Measurements from ENCODE around the gene RUFY4.
"Not testable (repeated sequence)": the region's sequence is repeated elsewhere in the genome, so short reads cannot be mapped to it uniquely, and the experiment has no call there.

The RUFY4 gene, protein sequence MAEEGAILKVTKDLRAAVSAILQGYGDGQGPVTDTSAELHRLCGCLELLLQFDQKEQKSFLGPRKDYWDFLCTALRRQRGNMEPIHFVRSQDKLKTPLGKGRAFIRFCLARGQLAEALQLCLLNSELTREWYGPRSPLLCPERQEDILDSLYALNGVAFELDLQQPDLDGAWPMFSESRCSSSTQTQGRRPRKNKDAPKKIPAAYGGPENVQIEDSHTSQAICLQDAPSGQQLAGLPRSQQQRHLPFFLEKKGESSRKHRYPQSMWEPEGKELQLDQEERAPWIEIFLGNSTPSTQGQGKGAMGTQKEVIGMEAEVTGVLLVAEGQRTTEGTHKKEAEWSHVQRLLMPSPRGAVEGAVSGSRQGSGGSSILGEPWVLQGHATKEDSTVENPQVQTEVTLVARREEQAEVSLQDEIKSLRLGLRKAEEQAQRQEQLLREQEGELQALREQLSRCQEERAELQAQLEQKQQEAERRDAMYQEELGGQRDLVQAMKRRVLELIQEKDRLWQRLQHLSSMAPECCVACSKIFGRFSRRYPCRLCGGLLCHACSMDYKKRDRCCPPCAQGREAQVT

DNA sequence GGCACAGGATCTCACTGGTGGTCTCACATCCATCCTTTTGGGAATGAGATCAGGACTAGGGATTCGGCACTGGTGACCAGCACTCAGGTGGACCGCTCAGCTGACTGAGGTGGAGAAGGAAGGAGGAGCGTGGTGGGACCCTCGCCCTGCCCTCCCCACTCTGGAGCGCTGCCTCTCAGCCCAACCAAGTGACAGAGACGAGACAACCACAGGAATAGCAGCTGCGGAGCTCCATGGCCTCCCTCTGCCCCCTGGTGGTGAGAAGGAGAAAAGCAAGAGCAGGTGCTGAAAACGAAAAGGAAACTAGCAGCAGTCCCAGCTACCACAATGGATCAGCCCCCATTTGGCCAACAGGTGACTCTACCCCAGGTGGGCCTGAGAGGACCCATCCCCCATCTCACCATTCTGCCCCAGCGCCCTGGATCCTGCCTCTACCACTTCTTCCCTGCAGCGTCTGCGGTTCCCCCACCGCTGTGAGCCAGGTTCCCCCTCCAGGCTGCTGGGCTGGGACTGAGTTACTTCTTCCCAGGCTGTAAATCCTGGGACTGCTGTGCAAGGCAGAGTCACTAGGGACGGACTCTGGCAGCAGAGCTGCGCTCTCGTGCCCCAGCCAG lies at the start of gene RUFY4:
Gene RUFY4, plus strand, starts transcription at position 533 of the 614 bp plus-strand sequence. CDS start 1,353 bp downstream, outside the sequence.
- FAIRE-seq: not testable (repeated sequence)

DNA sequence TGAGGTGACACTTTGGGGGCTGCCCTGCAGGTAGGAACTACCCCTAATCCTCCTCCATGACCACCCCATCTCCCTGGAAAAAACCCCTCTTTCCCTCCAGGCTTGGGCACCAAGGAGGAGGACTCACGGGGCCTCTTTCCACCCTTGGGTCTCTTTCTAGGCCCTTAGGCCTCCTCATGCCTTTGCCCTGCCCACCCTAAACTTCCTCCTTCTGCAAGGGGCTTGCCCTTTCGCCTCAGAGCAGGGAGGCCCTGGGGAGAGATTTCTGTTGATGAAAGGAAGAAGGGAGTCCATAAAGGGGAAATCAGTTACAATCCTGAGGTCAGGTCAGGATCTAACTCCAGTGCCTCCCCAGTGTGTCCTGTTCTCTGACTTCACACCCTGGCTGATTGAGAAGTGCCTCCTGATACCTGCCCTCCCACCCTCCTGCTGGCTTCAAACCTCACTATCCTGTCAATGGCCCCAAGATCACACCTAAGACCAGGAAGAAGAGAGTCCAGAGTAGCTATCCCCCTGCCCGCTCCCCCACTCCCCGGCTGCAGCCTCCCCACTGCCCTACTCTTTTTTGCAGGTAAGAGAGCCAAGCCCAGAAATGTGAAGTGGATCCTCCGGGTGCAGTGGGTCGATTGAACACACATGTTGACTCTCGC lies 49.5 kb upstream of the RUFY4 start:
- no peak for FAIRE-seq

DNA sequence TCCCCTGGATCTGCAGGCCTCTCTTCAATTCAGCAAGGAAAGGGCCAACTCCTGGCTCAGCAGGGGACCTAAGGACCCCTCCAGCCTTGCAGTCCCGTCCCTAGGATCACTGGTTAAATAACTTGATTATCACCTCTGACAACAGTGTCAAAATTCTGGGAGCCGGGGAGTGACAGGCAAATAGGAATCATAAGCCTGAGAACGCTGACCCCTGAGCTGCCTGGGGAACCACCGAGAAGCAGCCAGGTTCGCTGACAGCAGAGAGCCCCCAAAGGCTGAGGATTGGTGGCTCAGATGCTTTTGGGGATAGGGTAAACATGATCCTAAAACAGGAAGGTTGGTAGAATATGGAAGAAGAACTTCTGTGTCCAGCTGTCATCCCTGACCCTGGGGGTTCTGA lies 48.8 kb upstream of the RUFY4 start:
- FAIRE-seq: no peak

DNA sequence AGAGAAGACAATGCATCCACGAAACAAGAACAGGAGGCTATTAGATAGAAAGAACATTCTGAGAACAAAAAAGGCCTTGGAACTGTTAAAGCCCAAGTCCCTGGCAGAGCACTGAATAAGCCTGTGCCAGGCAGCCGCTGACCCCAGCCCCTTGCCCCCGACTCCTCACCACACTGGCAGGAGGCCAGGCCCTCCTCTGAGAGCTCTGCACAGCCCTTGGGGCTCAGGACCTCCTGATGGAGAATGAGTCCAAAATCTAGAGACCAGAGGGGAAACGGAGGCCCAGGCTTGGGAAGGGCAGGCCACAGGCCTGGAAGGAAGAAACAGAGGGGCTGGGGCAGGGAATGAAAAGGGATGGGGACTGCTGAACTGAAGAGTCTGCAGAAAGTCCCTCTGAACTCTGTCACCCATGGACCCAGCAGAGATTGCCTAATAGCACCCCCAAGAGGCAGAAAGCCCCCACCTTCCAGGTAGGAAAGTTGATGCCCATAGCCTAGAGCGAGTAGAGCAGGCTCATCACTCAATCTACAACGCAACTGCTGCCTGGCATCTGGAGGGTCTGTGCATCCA lies 48.0 kb upstream of the RUFY4 start:
- FAIRE-seq: no peak

DNA sequence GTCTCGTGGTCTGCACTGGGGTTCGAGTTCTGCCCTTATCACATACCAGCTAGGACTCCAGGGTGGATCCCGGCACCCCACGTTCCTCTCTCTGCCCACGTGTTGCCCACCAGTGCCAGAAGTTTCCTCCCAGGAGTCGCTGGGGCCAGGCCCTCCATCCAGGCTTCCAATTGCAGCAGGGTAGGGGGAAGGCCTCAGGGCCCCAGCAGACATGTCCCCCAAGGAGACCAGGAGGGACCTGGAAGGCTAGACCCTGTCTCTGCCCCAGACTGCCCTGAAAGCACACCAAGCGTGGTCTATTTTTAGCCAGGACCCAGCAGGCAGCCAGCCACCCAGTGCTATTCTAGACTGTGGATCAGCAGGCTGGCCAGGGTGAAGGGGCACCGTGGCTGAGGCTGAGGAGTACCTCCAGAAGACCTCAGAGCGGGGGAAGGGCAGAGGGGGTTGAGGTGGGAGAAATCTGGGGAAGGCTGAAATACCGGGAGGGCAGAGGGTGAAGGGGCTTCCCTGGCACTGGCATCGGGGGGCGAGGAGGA lies 47.4 kb upstream of the RUFY4 start:
- no peak for FAIRE-seq

DNA sequence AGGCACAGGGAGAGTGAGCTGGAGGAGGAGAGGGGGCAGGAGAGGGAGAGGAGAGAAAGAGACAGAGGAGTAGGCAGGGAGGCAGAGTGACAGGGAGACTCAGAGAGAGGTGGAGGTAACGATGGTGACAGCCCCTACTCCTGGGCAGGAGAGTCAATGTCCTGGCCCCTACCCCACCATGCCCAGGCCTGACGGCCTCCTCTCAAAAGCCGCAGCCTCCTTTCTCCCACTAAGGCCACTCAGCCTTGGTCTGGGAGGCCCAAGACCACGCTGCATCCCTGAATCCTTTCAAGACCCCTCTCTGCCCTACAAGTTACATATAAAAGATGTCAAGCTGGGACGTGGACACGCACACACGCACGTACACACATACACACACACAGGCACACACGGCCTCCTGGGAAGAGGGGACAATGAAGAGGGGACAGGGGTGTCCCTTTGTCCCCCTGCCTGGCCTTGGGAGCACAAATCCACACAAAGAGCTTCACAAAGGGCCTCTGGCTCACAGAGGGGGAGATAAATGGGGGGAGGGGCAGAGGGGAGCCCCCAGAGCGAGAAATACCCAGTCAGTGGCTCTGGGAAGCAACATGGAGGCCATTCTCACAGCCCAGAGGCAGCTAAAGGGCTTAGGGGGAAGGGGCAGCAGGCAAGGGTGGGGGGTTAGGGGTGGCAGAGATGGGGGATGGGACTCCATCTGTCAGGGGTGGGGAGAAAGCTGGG lies 46.8 kb upstream of the RUFY4 start:
- FAIRE-seq: no peak

DNA sequence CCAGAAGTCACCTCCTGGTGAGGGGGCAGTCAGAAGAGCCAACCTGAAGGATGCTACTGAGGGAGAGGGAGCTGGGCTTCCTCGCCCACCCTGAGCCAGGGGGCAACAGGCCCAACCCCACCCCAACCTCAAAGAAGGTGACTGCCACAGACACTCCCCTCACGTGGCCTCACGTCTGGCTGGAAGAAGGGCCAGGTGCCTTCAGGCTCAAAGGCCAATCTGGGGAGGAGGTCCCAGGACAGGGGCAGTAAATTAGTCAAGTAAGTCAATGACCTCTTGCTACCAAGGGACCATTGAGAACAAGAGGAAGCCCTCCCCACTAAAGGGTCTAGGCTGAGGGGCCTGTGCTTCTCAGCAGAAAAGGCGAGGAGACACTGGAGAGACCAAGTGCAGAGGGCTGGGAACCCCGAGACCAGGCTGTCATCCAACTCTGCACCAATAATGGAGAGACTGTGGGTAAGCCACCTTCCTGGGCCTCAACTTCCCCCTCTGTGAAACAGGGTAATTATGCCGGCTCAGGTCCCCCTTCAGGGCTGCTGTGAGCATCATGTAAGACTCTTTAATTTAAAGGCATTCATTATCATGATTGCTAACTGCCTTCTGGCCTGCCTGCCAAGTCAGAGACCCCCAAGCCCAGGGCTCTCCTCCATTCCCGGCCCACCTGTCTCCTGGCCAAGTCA lies 46.1 kb upstream of the RUFY4 start:
- no peak for FAIRE-seq

DNA sequence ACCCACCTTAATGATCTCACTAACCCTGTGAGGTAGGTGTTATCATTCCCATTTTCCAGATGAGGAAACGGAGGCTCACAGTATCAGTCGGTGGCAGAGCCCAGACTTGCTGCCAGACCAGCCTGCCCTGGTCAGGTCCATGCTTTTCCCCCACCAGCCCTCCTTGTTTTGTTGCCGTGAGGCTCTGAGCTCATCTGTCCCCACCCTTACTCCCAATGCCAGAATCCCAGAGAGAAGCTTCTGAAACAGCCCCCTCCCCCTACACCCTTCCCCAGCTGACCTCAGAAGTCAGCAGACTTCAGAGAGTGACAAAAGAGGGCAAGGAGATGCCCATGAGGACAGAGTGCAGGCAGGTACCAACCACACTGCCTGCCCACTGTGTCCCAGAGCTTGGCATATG lies 45.4 kb upstream of the RUFY4 start:
- no peak for FAIRE-seq

DNA sequence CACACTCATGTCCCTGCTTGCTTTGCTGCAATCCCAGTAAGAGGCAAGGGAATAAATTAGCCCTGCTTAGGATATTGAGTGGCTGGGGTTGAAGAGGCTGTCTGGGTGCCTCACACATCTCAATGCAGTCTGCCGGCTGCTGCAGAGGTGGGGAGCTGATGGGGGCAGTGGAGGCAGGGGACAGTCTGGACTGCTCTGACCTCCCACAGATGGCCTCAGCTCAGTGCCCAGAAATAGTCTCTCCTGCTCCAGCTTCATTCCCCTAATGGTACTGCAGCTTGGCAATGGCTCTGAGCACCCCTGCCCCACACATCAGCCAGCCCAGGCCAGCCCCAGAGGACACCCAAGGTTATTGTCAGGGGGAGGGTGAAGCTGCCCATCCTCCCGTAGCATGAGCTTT lies 44.7 kb upstream of the RUFY4 start:
- FAIRE-seq: no peak

DNA sequence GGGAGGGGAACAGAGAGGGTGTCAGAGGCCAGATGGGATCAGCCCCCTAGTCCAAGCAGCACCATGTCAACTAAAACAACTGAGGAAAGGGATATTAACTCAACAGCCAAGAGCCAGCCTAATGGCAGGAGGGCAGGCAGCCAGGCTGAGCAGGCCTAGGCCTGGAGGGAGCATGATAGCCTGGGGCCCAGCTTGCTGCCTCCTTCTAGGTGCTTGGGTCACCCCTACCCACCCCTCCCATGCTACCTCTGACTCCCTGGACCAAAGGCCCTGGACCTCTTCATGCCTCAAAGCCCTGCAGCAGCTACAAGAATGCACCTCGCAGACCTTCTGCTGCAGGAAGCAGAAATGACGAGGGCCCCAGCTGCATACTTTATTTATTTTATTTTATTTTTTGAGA lies 44.2 kb upstream of the RUFY4 start:
- FAIRE-seq: no peak

DNA sequence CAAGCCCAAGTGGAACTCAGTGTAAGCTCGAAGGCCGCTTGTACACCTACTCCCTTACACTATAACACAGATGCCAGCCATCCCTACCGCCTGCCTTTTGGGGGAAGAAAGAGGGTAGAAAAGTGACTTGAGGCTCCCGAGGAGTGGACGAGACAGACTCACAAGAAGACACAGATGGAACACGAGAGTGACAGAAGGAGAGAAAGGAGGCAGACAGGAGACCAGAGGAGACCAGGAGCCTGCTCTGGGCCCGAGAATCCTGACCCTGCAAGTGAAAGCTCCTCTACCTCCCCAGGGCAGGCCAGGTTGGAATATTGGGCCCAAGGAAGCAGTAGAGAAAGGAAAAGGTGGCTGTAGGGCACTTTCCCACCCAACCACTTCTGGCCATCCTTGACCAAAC lies 42.8 kb upstream of the RUFY4 start:
- no peak for FAIRE-seq

DNA sequence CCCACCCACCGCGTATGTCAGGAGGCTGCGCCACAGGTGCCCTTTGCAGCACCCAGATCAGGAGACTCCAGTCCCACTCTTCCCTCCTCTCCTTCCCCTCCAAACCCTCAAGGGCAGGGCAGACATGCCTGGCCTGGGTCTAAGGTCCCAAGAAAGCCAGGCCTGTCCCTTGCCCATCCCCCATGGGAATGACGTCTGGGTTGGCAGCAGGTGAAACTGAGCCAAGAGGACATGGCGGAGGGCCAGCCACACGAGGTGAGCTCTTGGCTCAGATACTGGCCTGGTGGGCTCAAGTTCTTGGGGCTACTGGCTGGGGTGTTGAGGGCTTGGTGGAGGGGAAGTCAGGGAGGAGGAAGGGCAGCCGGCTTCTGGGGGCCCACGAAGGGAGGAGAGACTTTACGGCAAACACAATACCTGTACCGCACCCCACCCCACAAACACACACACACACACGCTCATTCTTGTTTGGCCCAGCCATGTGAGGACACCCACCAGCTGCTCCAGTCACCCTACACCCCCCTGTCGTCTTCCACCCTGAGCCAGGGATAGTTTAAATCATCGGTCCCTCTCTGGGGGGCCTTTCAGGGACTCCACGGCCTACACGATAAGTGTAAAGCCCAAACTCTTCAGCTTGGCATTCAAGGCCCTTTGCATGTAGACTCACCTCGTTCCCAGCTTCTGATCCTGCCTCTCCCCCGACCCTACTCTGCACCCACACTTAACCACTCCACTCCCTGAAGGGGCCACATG lies 42.2 kb upstream of the RUFY4 start:
- FAIRE-seq: no peak

DNA sequence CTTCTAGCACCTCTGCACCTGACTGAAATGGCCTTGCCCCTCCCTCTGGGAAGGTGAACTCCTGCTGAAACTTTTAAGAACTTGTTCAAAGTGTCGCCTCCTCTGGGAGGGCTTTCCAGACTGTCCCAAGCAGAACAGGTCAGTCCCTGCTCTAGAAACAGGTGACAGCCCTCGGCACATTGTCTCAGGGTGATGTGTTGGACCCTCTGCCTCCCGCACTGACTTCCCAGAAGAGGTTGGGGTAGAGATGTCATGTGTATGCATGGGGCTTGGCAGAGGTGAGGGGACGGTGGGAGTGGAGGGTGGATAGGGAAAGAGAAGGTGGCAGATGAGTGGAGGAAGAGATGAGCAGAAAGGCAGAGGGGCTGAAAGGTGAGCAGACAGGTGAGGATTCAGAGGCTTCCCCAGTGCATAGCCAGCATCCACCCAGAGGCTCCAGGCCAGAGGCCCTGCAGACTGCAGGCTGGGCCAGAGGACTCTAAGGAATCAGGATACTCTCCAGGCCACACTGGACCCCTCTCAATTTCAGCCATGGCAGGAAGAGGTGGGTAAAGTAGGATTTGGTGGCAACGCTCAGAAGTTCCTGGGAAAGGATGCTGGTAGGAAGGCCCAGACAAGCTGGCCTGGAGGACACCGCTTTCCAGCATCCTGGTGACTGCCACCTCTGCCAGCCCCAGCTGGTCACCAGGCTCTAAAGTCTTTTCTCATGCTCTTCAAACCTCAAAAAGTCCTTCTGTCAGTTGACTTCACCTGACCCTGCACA lies 41.4 kb upstream of the RUFY4 start:
- FAIRE-seq: no peak

DNA sequence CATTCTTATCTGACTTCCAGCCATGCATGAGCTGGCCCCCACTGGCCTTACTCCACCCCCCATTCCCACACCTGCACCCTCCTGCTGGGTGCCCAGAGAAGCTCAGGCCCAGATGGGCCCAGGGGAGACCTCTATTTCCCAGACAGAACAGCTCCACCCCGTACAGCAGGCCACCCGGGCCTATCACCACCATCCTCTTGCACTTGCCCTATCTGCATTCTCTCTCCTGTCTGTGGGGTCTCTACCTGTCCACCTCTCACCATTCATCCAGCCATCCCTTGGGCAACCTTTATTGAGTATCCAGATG lies 40.9 kb upstream of the RUFY4 start:
- FAIRE-seq: no peak

DNA sequence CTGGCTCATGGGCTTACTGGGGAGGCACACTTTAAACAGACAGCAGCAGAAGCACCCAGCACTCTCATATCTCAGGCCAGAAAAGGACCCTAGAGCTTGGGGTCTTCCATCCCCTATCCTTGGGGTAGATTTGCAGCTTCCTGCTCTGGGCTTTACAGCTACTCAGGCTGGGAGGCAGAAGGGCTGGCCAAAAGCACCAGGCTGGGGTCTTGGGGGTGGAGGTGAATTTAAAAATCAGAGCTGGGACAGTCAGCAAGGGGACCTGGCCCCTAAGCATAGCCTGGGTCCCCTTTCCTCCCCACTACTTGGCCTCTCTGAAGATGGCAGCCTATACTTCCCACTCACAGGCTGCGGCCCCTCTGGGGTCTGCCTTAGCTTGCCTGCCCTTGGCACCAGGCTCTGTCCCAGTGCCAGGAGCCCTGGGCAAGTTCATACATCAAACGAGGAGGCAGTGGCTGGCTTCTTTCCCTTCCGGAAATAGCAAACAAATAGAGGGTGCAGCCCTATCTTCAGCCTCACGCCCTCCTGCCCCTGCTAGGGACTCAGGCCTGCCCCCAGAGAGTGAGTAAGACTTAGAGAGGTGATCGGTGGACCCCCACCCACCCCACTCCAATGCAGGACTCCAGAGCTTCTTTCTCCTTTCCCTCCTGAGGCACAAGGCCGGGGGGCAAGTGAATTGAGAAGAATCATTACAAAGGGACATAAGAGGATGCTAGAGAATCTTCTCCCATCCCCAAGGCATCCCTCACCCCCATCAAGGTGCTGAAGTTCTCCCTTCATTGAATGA lies 40.3 kb upstream of the RUFY4 start:
- no peak for FAIRE-seq

DNA sequence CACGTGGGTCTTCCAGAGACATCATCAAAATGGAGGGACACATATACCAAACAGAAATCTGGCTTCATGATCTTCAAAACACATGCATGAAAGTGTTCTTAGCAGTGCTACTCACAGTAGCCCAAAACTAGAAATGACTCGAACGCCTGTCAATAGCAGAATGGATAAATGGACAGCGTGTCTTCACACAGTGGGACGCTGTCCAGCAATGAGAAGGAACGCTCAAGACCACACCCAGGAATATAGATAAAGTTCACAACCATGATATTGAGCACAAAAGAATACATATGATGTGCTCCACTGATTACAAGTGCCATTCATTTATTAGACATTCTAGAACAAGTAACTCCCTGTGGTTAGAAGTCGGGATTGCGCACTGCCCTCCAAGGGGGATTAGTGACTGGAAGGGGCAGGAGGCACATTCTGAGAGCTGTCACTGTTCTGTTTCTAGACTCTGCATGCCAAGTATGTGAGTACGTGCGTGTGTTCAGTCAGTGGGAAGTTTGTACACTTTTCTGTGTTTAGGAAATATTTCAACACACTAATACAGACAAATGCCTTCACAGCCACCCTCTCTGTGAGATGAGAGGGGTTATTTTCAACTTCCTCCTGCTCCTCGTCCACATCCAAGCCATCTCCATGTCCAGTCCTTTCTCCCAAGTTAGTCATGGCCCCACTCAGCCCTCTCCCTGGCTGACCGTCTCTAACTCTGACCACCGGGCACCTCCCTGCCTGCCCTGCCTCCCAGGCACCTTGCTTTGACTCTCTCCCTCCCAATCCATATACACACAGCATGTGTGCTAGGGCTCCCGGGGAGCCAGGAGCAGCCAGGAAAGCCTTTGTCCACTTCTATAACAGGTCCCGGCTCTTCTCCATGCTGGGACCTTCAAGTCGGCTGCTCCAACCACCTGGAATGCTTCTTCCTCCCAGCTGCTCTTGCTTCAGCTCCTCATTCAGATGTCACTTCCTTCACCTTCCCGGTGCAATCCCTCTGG lies 39.4 kb upstream of the RUFY4 start:
- no peak for FAIRE-seq

DNA sequence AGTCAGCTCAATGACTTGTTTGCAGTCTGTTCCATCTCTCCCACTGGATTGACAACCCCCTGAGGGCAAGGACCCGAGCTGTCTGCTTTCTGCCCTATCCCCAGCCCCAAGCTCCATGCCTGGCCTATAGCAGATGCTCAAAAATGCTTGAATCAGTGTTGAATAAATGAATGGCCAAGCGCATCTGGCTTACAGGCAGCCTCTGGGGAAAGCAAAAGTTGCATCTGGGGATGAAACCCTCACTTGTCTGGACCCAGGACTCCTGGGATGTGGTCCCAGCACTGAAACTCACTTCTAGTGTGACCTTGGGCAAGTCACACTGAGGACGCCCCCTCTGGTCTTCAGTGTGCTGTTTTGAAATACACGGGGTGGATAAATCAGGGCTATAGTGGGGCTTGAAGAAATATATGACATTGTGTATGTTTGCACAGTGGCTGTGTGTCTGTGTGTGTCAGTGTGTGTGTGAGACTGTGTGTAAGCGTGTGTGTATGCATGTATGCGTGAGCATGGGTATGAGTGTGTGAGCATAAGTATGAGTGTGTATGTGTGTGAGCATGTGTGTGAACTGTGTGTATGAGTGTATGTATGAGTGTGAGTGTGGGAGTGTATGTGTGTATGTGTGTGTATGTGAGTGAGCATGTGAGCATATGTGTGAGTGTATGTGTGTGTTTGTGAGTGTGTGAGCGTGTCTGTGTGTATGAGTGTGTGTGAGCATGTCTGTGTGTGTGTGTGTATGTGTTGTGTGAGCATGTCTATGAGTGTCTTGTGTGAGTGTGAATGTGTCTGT lies 38.5 kb upstream of the RUFY4 start:
- no peak for FAIRE-seq

All from colon (tissue), 2 donors.